Neural cell (in vitro differentiated cells): ENCODE data around the gene CEP350. TPM values are rescaled to one million over a fixed set of nuclear protein-coding genes. Genes with fewer than 3 reads are reported as not detected.

Experiments used
- H2AFZ ChIP-seq: fragments of 200-600, 300-800 bp; sonication (generic), shearing (Covaris generic); 2 replicates; pipeline ENCODE4 v1.6.0; 2014; ENCODE audit warnings: low read depth, mild to moderate bottlenecking, antibody characterized with exemption, low read length, moderate library complexity
- H3F3A ChIP-seq: fragments of 200-600 bp; shearing (Covaris generic); 2 replicates; pipeline ENCODE4 v1.6.1; 2016; ENCODE audit warnings: mild to moderate bottlenecking, moderate library complexity, mixed read lengths, antibody characterized with exemption, low read length; ENCODE audit not compliant: insufficient read depth, poor library complexity, severe bottlenecking
- H3K27ac ChIP-seq: fragments of 200-600, 300-800 bp; sonication (generic), shearing (Covaris generic); 2 replicates; pipeline ENCODE4 v1.5.1; 2014; ENCODE audit warnings: mild to moderate bottlenecking, low read length, moderate library complexity
- H3K27me3 ChIP-seq: fragments of 300-800, 200-600 bp; sonication (generic), shearing (Covaris generic); 2 replicates; pipeline ENCODE4 v1.6.0; 2014; ENCODE audit warnings: mild to moderate bottlenecking, low read depth, low read length, moderate library complexity; ENCODE audit not compliant: insufficient read depth
- H3K36me3 ChIP-seq: fragments of 300-800, 200-600 bp; sonication (generic), shearing (Covaris generic); 2 replicates; pipeline ENCODE4 v1.5.1; 2014; ENCODE audit warnings: mild to moderate bottlenecking, antibody characterized with exemption, low read length, moderate library complexity; ENCODE audit not compliant: insufficient read depth
- H3K4me2 ChIP-seq: fragments of 300-800, 200-600 bp; sonication (generic), shearing (Covaris generic); 2 replicates; pipeline ENCODE4 v1.6.0; 2014; ENCODE audit warnings: mild to moderate bottlenecking, low read length
- H3K4me3 ChIP-seq: fragments of 300-800, 200-600 bp; sonication (generic), shearing (Covaris generic); 2 replicates; pipeline ENCODE4 v1.5.1; 2014; ENCODE audit warnings: mild to moderate bottlenecking, low read length, moderate library complexity
- H3K79me2 ChIP-seq: fragments of 200-600 bp; shearing (Covaris generic); replicated peaks from 2 replicates; pipeline ENCODE4 v1.6.0; 2014; ENCODE audit warnings: mild to moderate bottlenecking, low read length, moderate library complexity; ENCODE audit not compliant: insufficient read depth
- H3K9ac ChIP-seq: fragments of 300-800, 200-600 bp; sonication (generic), shearing (Covaris generic); 2 replicates; pipeline ENCODE4 v1.6.1; 2016; ENCODE audit warnings: mild to moderate bottlenecking, low read length, mixed read lengths
- H3K9me2 ChIP-seq: fragments of 200-600 bp; shearing (Covaris generic); 2 replicates; pipeline ENCODE4 v1.6.1; 2016; ENCODE audit warnings: mild to moderate bottlenecking, low read length, mixed read lengths; ENCODE audit not compliant: insufficient read depth
- H3K9me3 ChIP-seq: fragments of 200-600, 300-800 bp; sonication (generic), shearing (Covaris generic); 2 replicates; pipeline ENCODE4 v1.6.1; 2016; ENCODE audit warnings: mild to moderate bottlenecking, mixed run types, low read length, moderate library complexity, mixed read lengths
- H4K20me1 ChIP-seq: fragments of 200-600 bp; shearing (Covaris generic); 2 replicates; pipeline ENCODE4 v1.6.1; 2016; ENCODE audit warnings: mild to moderate bottlenecking, mixed run types; ENCODE audit not compliant: insufficient read depth
- EP300 ChIP-seq: fragments of 450-650 bp; conservative IDR thresholded peaks from 2 replicates; pipeline ENCODE4 v1.6.1; 2014; ENCODE audit warnings: antibody characterized with exemption, mild to moderate bottlenecking, moderate library complexity; ENCODE audit not compliant: poor library complexity, severe bottlenecking
- EZH2 ChIP-seq: fragments of 200-600, 300-800 bp; shearing (Covaris generic), sonication (generic); IDR thresholded peaks from 2 replicates; pipeline ENCODE4 v1.6.1; 2014; ENCODE audit warnings: antibody characterized with exemption, low read length, borderline replicate concordance, mild to moderate bottlenecking; ENCODE audit not compliant: insufficient read depth, poor library complexity, severe bottlenecking
- MXI1 ChIP-seq: fragments of 450-650 bp; conservative IDR thresholded peaks from 2 replicates; pipeline ENCODE4 v1.6.1; 2014; ENCODE audit warnings: antibody characterized with exemption, mild to moderate bottlenecking; ENCODE audit not compliant: poor library complexity, severe bottlenecking
- POLR2AphosphoS5 ChIP-seq: IDR thresholded peaks from 2 replicates; pipeline ENCODE4 v1.6.1; 2012
- RAD21 ChIP-seq: fragments of 450-650 bp; conservative IDR thresholded peaks from 2 replicates; pipeline ENCODE4 v1.6.1; 2014; ENCODE audit warnings: antibody characterized with exemption, mild to moderate bottlenecking, moderate library complexity
- SMC3 ChIP-seq: fragments of 450-650 bp; conservative IDR thresholded peaks from 2 replicates; pipeline ENCODE4 v1.6.1; 2014; ENCODE audit warnings: antibody characterized with exemption, mild to moderate bottlenecking, moderate library complexity; ENCODE audit not compliant: poor library complexity
- TAF1 ChIP-seq: IDR thresholded peaks from 2 replicates; pipeline ENCODE4 v1.6.1; 2012; ENCODE audit warnings: low read depth
- polyA plus RNA-seq: library from polyadenylated mRNA; depleted of rRNA; stranded (reverse); fragments of >200 nt; gene quantifications from 2 replicates; pipeline ENCODE4 v1.2.3, GENCODE V29; 2014
- TF ChIP-seq, protein P1 (sequence below): fragments of 450-650 bp; IDR thresholded peaks from 2 replicates; pipeline ENCODE4 v1.5.1; 2014; ENCODE audit warnings: antibody characterized with exemption, mild to moderate bottlenecking, moderate library complexity; ENCODE audit not compliant: poor library complexity, severe bottlenecking
- TF ChIP-seq, protein P2 (sequence below): IDR thresholded peaks from 2 replicates; pipeline ENCODE4 v1.6.1; 2012; ENCODE audit warnings: borderline replicate concordance

CEP350 gene
- polyA plus RNA-seq, 1 donor from 2014 or later = 28.1 TPM

DNA sequence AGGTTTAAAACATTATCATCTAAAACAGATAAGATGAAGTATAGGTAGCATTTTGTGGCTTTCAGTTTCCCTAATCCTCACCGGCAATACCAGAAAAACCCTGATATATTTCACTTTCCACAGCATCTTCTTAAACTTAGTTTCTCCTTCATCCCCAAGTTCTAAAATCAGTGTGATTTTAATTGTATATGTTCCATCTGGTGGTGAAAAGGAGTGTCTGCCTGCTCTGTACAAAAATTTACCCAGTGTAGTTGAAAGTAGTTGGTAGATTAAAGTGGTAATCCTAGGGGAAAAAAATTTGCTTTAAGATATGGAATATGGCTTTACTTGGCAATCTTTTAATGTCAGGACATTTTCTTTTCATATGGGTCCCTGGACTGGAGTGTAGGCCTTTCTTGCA, 74.3 kb downstream of the CEP350 start:
- no peak overlapping the region for H3K9ac ChIP-seq
- no peak overlapping the region for H3K4me2 ChIP-seq
- no peaks in the 10 kb centered on the region for H3K27me3 ChIP-seq
- no peak overlapping the region for H3K4me3 ChIP-seq
- no peaks in the 10 kb centered on the region for H3K9me3 ChIP-seq
- no peaks in the 10 kb centered on the region for H3K79me2 ChIP-seq
- no peak overlapping the region for H3K27ac ChIP-seq
- no peaks in the 10 kb centered on the region for H4K20me1 ChIP-seq
- no peaks in the 10 kb centered on the region for H3K9me2 ChIP-seq
- no peak for TF ChIP-seq SMC3
- peak; percentile 16 for TF ChIP-seq RAD21
- H2AFZ ChIP-seq = no peak overlapping the region
- peaks cover 3% of the 10 kb centered on the region for H3K36me3 ChIP-seq
- no peaks in the 10 kb centered on the region for H3F3A ChIP-seq

DNA sequence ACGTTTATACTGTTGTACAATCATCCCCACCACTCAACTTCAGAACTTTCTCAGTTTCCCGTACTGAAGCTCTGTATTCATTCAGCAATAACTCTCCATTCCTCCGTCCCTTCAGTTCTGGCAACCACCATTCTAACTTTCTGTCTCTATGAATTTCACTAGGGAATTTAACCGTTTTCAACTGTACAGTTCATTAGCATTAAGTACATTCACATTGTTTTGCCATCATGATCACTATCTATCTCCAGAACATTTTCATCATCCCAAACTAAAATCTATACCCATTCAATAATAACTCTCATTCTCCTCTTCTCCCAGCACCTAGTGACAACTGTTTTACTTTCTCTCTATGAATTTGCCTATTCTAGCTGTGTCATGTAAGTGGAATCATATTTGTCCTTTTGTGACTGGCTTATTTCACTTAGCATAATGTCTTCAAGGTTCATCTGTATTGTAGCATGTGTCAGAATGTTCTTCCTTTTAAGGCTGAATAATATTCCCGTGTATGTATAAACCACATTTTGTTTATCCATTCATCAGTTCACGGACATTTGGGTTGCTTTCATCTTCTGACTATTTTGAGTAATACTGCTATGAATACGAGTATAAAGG, 75.0 kb downstream of the CEP350 start:
- Histone ChIP-seq H3K36me3 (no peaks in the 10 kb centered on the region), H3K27me3 (no peaks in the 10 kb centered on the region), H3K79me2 (no peaks in the 10 kb centered on the region), H3K9ac (no peak overlapping the region), H3K9me2 (no peaks in the 10 kb centered on the region), H3K4me2 (no peak overlapping the region), H2AFZ (no peak overlapping the region), H3K27ac (no peak overlapping the region), H4K20me1 (no peaks in the 10 kb centered on the region), H3K4me3 (no peak overlapping the region), H3K9me3 (no peaks in the 10 kb centered on the region), H3F3A (no peaks in the 10 kb centered on the region)
- TF ChIP-seq, protein P1, sequence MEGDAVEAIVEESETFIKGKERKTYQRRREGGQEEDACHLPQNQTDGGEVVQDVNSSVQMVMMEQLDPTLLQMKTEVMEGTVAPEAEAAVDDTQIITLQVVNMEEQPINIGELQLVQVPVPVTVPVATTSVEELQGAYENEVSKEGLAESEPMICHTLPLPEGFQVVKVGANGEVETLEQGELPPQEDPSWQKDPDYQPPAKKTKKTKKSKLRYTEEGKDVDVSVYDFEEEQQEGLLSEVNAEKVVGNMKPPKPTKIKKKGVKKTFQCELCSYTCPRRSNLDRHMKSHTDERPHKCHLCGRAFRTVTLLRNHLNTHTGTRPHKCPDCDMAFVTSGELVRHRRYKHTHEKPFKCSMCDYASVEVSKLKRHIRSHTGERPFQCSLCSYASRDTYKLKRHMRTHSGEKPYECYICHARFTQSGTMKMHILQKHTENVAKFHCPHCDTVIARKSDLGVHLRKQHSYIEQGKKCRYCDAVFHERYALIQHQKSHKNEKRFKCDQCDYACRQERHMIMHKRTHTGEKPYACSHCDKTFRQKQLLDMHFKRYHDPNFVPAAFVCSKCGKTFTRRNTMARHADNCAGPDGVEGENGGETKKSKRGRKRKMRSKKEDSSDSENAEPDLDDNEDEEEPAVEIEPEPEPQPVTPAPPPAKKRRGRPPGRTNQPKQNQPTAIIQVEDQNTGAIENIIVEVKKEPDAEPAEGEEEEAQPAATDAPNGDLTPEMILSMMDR = no peak
- no peak for TF ChIP-seq TAF1
- TF ChIP-seq, protein P2, sequence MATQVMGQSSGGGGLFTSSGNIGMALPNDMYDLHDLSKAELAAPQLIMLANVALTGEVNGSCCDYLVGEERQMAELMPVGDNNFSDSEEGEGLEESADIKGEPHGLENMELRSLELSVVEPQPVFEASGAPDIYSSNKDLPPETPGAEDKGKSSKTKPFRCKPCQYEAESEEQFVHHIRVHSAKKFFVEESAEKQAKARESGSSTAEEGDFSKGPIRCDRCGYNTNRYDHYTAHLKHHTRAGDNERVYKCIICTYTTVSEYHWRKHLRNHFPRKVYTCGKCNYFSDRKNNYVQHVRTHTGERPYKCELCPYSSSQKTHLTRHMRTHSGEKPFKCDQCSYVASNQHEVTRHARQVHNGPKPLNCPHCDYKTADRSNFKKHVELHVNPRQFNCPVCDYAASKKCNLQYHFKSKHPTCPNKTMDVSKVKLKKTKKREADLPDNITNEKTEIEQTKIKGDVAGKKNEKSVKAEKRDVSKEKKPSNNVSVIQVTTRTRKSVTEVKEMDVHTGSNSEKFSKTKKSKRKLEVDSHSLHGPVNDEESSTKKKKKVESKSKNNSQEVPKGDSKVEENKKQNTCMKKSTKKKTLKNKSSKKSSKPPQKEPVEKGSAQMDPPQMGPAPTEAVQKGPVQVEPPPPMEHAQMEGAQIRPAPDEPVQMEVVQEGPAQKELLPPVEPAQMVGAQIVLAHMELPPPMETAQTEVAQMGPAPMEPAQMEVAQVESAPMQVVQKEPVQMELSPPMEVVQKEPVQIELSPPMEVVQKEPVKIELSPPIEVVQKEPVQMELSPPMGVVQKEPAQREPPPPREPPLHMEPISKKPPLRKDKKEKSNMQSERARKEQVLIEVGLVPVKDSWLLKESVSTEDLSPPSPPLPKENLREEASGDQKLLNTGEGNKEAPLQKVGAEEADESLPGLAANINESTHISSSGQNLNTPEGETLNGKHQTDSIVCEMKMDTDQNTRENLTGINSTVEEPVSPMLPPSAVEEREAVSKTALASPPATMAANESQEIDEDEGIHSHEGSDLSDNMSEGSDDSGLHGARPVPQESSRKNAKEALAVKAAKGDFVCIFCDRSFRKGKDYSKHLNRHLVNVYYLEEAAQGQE = no peak
- TF ChIP-seq SMC3 = no peak
- no peak for TF ChIP-seq EP300
- no peak for TF ChIP-seq RAD21
- no peak for TF ChIP-seq POLR2AphosphoS5
- TF ChIP-seq EZH2 = no peak
- no peak for TF ChIP-seq MXI1

DNA sequence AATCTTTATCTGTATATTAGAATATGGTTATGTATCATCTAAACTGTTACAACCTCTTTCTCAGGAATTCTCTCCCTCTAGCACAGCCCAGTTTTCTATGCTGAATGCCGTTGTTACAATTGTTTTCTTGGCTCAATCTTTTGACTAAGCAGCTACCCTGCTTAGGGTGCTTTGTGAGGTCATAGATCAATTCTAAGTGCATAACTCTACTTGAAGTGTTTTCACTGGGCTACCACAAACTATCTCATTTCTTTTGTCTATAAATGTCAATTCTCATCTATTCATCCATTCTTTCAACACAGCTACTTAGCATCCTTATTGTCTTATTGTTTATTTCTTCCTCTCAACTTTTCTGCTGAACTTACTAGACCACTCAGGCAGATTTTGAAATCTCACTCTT, 77.1 kb downstream of the CEP350 start:
- no peaks in the 10 kb centered on the region for H3K79me2 ChIP-seq
- no peaks in the 10 kb centered on the region for H3F3A ChIP-seq
- no peaks in the 10 kb centered on the region for H3K9me3 ChIP-seq
- H3K27me3 ChIP-seq = no peaks in the 10 kb centered on the region
- H3K36me3 ChIP-seq = no peaks in the 10 kb centered on the region
- TF ChIP-seq POLR2AphosphoS5 (no peak), RAD21 (no peak), MXI1 (no peak), SMC3 (no peak), EP300 (no peak), TAF1 (no peak), EZH2 (no peak)
- TF ChIP-seq, protein P2 = no peak
- TF ChIP-seq, protein P1 = no peak
- no peaks in the 10 kb centered on the region for H4K20me1 ChIP-seq
- H3K4me2 ChIP-seq = no peak overlapping the region
- H3K4me3 ChIP-seq = no peak overlapping the region
- no peak overlapping the region for H3K9ac ChIP-seq
- no peak overlapping the region for H3K27ac ChIP-seq
- no peaks in the 10 kb centered on the region for H3K9me2 ChIP-seq
- H2AFZ ChIP-seq = no peak overlapping the region
